HG03354 (cell line): ENCODE measurements around the gene HARBI1.
A peak's percentile ranks its signal among the peaks of the same experiment; 100 is the strongest.

Source experiments
- ATAC-seq: cut with Tn5 transposase; IDR thresholded peaks from one replicate; pipeline ENCODE4 v1.9.1; 2021; ENCODE audit warnings: mild to moderate bottlenecking; ENCODE audit not compliant: unreplicated experiment, poor library complexity, severe bottlenecking

HARBI1 gene

DNA sequence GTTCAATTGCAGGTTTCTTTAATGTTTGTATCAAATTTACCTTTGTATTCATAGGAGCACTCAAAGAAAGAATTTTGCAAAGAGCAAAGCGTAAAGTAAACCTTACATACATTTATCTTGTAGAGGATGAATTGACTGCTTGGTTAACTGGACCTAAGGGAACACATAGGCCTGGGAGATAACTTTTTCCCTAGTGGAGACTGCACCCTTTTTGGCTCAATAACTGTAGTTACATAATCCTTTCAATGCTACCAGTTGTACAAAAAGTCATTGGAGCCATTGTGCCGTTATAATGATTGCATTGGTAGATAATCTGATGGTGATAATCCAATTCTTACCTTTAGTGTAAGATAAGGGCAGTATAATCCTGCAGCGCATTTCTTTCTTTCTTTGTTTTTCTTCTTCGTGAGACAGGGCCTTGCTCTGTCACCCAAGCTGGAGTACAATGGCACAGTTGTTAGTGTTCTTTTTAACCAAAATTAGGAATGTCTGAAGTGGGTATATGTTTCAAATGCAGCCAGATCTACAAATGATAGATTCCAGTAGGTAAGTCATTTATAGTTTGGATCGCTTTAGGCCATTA lies 18.6 kb upstream of the HARBI1 start:
- ATAC-seq: no peak

DNA sequence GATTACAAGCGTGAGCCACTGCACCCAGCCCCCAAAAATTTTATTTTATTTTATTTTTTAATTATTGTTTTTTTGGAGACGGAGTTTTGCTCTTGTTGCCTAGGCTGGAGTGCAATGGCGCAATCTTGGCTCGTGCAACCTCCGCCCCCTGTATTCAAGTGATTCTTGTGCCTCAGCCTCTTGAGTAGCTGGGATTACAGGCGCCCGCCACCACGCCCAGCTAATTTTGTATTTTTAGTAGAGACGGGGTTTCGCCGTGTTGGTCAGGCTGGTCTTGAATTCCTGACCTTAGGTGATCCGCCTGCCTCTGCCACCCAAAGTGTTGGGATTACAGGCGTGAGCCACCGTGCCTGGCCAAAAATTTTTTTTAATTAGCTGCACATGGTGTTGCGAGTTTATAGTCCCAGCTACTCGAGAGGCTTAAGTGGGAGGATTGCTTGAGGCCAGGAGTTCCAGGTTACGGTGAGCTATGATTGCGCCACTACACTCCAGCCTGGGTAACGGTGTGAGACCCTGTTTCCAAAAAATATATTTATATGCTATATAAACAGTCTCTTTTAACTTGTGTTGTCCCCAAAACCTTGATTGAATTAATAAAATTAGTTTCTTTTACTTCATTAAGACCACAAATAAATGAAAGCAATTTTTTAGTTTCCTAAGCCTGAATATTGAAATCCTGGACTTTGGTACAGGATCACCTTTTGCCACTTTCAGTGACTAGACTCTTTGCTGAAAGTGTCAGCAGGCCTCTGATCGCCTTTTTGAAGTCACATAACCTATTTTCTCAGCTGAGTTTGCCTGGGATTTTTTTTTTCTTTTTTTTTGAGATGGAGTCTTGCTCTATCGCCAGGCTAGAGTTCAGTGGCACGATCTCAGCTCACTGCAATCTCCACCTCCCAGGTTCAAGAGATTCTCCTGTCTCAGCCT lies 16.5 kb upstream of the HARBI1 start:
- no peak for ATAC-seq

DNA sequence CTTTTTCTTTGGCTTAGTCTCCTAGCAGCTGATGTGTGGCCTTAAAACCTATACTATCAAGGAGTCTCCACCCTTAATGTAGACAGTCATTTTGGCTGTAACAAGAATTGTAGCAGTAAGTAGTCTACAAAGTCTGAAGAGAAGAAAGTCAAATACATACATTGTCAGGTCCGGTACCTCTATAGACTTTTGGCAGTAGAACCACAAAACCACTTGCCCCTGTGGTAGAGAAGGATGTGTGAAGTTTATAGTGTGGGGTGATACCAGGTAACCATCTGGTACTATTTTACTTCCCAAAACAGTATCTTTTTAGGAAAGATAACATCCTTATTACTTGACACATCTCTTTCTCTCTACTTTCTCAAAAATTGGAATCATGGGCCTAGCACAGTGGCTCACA lies 15.5 kb upstream of the HARBI1 start:
- no peak for ATAC-seq

DNA sequence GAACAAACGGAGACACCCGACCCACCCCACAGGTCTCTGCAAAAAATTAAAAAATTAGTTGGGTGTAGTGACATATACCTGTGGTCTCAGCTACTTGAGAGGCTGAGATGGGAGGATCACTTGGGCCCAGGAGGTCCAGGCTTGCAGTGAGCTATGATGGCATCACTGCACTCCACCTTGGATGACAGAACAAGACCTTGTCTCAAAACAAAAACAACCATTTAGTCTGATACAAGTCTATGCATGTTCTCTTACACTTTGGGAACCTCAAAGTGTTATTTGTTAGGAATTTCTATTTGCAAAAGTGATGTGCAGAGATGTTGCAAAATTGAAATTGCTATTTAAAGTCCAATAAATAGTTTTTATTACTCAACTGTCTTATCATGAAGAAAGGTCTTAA lies 14.6 kb upstream of the HARBI1 start:
- no peak for ATAC-seq

DNA sequence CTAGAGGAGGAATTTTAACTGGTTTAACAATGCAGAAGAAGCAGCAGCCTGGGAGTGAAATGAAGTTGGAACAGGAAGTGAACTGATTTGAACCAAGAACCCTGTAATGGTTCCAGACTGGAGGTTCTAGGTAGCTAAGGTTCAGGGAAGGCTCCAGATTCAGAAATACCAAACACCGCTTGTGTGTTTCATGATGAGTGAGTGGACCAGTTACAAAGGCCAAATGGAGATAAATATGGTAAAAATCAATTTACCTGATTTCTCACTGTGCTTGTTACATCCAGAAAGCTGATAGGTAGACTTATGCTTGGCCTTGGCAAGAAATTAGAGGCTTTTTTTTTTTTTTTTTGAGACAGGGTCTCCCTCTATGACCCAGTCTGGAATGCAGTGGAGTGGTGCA lies 13.2 kb upstream of the HARBI1 start:
- ATAC-seq: no peak

DNA sequence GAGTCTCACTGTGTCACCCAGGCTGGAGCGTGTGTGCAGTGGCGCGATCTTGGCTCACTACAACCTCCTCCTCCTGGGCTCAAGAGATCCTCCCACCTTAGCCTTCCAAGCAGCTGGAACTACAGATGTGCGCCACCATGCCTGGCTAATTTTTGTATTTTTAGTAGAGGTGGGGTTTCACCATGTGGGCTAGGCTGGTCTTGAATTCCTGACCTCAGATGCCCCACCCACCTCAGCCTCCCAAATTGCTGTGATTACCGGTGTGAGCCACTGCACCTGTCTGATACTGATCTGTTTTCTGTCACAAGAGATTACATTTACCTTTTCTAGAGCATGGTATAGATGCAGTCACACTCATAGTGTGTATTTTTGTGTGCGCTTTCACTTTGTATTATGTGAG lies 11.9 kb upstream of the HARBI1 start:
- ATAC-seq: no peak

DNA sequence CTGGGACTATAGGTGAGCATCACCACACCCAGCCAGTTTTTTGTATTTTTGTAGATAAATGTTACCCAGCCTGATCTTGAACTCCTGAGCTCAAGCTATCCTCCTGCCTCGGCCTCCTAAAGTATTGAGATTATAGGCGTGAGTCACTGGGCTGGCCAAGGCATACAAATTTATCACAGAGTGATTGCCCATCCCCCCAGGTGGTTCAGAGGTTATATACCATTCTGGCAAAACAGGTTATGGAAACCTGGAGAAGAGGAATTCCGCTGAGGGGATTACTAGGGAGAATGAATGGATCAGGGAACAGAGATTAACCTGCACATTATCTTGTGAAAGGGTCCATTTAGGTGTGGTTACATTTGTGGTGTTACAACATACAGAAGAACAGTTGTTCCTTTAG lies 8.4 kb upstream of the HARBI1 start:
- ATAC-seq: no peak

DNA sequence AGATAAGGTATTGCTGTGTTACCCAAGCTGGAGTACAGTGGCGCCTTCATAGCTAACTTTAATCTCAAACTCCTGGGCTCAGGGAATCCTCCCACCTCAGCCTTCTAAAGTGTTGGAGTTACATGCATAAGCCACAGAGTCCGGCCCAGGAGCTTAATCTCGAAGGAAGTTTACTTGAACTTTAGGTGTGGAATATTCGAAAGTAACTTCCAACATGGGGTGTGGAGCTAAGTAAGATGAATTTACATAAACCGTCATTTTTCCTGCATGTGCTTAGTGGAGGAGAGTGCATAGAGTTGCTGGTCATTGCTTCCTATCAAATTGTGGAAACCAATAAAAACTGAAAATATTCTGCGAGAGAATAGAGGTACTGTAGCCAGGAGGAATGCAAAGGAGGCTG lies 1.8 kb upstream of the HARBI1 start:
- ATAC-seq: no peak

DNA sequence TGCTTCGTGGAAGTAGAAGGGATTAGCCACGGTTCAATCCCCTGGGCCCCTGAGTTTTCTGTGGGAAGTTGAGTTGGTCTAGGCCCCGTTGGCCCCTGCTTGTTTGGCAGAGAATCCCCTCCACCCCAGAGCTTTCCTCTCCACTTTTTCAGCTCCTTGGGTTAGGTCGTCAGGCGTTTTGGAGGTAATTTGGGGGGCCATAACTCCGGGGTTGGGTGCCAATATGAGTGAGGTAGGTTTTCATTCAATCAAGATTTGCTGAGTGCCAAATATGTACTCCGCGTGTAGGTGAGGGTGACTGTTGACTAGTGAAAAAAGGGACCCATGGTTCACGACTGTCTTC lies 916 bp upstream of the HARBI1 start:
- no peak for ATAC-seq

DNA sequence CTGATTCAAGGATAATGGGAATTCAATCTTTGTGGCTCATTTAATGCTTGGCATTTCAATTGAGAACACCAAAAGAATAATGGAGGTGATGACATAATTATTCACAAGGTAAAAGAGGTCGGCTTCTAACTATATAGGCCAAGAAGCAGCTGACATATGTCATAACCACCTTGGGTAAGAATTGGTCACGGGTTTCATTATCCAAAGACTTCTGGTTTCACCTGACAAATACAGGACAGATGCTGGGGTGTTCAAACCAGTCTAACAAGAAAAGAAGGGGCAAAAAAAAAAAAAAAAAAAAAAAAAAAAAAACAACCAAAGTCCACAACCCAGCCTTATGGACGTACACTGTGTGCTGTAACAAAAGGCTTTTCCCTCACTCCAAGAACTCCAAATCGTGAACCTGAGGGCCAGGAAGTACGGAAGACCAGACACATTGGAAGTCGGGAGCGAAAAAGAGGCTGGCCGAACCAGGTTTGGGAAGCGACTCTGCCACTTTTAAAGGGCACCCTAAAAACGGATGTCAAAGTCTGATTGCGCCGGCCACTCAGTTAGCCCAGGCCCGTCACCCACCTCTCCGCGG lies 385 bp downstream of the HARBI1 start:
- peak; percentile 11 for ATAC-seq

DNA sequence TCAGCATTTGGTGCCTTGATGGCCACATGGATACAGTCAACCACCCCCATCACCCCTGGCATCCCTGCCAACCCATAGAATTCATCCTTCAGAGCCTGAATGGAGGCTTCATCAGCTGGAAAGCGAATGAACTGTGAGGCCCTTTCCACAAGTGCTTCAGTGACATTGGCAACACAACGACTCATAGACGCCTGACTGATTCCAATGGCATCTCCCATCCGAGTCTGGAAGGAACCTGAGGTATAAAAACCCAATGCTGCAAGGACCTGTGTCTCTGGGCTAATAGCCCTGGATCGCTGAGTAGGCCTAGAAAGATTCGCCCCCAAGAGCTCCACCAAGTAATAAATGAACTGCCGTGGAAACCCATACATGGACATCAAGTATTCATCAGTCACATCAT lies 1.3 kb downstream of the HARBI1 start:
- ATAC-seq: no peak

DNA sequence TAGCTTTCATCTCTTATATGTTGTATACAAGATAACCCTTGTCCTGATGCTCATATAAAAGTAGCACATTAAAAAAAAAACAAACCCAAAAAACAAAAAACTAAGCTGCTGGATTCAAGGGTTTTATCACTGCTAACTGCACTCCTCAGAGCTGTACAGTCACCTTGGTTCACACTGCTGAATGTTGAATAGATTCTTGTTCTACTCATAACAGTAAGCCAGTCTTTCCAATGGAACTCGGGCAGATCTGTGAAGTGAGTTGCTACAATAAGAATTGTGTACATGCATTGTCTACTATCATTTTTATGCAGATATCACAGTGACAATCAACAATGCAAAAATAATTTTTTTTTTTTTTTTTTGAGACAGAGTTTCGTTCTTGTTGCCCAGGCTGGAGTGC lies 4.7 kb downstream of the HARBI1 start:
- ATAC-seq: no peak

DNA sequence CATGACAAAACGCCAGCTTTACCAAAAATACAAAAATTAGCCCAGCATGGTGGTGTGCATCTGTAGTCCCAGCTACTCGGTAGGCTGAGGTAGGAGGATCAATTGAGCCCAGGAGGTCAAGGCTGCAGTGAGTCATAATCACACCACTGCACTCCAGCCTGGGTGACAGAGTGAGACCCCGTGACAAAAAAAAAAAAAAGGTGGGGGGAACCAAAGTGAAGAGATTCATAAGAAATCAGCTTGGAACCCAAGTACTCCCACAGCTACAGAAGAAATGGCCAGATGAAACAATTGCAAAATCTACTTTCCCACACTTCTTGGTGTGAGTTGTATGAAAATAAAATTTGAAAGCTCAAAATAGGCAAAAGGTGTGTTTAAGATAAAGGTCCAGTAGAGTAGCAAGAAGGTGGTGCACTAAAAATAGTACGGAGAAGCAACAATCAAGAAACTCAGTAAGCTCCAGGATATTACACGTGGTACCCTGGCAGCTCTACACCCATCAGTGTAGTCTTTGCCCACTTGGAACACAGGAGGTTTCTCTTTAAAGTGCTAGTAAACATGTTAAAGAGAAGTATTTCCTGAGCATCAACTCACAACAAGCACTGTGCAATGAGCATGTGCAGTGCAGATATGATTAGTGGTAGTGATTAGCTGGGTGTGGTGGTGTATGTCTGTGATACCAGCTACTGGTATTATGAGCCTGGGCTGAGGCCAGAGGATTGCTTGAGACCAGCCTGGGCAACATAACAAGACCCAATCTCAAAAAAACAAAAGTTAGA lies 5.3 kb downstream of the HARBI1 start:
- ATAC-seq: no peak

DNA sequence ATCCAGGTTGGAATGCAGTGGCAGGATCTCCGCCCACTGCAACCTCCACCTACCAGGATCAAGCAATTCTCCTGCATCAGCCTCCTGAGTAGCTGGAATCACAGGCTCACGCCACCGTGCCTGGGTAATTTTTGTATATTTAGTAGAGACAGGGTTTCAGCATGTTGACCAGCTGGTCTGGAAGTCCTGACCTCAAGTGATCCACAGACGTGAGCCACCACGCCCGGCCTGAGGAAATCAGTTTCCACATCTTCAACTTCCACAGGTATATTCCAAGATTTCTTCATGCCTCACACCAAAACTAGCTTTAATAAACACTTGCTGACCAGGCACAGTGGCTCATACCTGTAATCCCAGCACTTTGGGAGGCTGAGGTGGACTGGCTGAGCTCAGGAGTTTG lies 7.6 kb downstream of the HARBI1 start:
- no peak for ATAC-seq

DNA sequence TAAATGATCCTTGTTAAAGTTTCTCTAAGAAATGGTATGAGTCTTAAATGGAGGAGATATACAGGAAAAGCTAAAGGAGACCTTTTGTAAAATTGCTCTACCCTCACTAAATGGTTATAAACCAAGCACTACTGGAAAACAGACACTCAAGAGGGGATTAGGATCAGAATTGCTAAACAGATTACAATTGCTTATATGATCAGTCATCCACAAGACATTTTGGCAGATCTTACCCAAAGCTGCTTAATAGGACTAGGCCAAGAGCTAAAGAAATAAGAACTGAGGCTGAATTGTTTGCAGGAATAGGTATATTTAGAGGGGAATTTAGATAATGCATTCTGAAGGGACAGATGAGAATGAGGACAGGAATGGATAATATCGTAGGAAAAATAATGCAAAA lies 9.5 kb downstream of the HARBI1 start:
- ATAC-seq: no peak

DNA sequence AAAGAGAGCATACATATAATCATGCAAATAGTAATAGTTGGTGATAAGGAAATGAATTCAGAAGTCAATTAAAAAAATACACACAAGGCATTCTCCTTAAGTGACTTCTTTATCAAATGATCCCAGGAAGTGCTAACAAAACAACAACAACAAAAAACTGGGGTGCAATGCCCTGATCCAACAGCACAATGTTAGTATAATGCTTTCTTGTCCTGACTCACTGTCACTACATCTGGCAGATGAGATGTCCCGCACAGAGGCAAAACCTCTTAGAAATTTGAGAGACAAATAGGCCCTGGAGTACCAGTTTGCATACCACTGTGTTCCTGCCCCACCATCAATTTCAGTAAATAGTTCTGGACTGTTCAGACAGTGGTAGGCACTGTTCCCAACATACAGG lies 12.2 kb downstream of the HARBI1 start:
- ATAC-seq: no peak

DNA sequence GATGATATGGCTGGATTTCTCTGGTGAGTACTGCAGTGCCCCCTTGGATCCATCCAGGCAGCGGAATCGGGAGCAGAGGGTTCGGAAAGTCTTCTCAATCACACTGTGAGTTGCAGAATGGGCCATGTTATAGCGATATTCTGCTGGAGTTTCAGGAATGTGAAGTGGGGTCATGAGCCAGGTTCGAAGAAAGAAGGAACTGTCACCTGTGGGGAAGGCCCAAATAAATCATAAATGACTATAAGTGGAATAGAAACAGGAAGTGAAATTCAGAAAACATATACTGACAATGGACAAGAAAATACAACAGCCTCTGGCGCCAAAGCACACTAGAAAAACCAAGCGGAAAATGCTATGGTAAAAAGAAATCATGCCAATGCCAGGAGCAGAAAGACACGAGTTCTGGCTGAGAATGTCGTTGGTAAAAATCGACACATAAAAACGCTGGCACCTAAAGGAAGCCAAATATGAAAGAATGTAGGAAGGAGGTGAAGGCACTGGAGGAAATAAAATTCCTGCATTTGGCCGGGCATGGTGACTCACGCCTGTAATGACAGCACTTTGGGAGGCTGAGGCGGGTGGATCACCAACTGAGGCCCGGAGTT lies 13.2 kb downstream of the HARBI1 start:
- ATAC-seq: no peak

DNA sequence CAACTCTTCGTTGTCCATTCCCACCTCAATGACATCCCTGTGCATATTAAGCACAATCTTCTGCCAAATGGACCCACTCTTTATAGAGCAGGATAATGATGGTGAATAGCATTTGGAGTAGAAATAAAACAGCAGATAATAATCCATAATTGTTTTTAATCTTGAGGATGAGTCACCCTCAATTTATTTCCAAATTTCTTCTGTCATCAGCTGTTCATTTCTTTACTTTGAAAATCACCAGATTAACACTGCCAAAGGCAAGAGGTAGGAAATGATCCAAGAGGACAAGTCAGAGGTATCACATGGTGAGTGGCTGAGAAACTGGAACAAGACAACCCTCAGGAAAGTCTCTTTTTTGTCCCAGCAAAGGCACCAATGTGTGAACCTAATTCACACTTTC lies 15.9 kb downstream of the HARBI1 start:
- ATAC-seq: no peak

DNA sequence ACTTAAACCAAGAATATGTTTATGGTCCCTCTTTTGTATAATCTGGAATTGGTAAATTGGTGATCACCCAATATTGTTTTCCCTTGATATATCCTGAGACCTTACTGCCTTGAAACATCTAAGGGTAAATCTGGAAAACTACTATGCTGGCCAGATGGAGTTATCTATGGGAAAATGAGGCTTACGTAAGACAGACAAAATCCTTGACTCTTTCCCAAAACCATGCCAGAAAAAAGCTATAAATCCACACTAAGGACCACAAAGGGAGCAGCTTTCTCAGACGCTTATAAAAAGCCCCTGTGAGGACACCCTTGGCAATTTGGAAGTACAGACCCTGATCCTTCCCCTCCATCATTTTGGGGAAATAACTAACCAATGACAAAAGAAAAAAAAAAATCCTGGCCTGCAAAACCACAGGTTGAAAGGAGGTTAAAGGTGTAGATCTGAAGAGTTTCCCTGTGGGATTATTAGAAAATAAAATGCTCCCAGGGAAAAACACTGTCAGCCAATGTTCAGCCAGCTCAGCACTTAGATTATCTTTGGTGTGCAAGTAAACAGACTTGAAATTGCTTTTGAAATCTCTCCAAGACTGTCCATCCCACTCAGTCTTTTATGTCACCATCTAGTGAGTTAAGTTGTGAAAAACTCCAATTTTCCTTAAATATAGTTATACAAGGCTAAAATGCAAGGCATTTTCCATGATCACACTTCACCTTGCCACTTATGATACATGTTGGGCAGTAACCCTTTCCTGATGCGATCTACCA lies 16.6 kb downstream of the HARBI1 start:
- no peak for ATAC-seq
